Fibroblast of the aortic adventitia (primary cell): ENCODE measurements around the gene FGD2. TPM values are rescaled to one million over a fixed set of nuclear protein-coding genes. Genes with fewer than 3 reads are reported as not detected.
"Not testable (repeated sequence)": the region's sequence is repeated elsewhere in the genome, so short reads cannot be mapped to it uniquely, and the experiment has no call there.

Experiments
- DNase-seq: peaks from one replicate; pipeline ENCODE4 v3.0.0-alpha.2; 2010; ENCODE audit warnings: low read depth
- H3K4me3 ChIP-seq: 2 replicates; pipeline ENCODE4 v1.5.1; 2011; ENCODE audit warnings: low read depth, mild to moderate bottlenecking, control low read depth, low read length, moderate library complexity
- CTCF ChIP-seq: IDR thresholded peaks from 2 replicates; pipeline ENCODE4 v1.5.1; 2011; ENCODE audit warnings: mild to moderate bottlenecking, low read length, control low read depth, inconsistent platforms; ENCODE audit not compliant: insufficient read depth
- total RNA-seq: library from RNA; depleted of rRNA; stranded (reverse); fragments of >200 nt; gene quantifications from 2 replicates; pipeline ENCODE4 v1.2.3, GENCODE V29; 2012; ENCODE audit warnings: low replicate concordance

FGD2 gene
- total RNA-seq, 1 donor = not detected

- H3K4me3 ChIP-seq = peak overlapping the region; percentile 99
- DNase-seq = peak; percentile 74
- TF ChIP-seq CTCF = no peak
Observed at GRCh38 chr6:36984581-36985416, 20.7 kb upstream of the FGD2 start.

GRCh38 chr6:36985417-36985807 is 20.0 kb upstream of the FGD2 start:
- TF ChIP-seq CTCF = no peak
- DNase-seq = no peak
- peak overlapping the region; percentile 99 for H3K4me3 ChIP-seq

- peak within 1 kb of the TSS; percentile 99 for H3K4me3 ChIP-seq
- TF ChIP-seq CTCF = no peak
- peak; percentile 91 for DNase-seq
Observed at GRCh38 chr6:36985808-36986703, 19.4 kb upstream of the FGD2 start, which contains the start of gene MTCH1. Gene MTCH1 (minus strand): TSS chr6:36986196. CDS start chr6:36986173, 23 bp downstream.

GRCh38 chr6:36986704-36987047 is 18.8 kb upstream of the FGD2 start:
- no peak for TF ChIP-seq CTCF
- H3K4me3 ChIP-seq = peak overlapping the region; percentile 99
- no peak for DNase-seq

- no peak for TF ChIP-seq CTCF
- H3K4me3 ChIP-seq = no peak overlapping the region
- DNase-seq = no peak
Observed at GRCh38 chr6:36989264-36989663, 16.2 kb upstream of the FGD2 start.

- DNase-seq = not testable (repeated sequence)
Observed at GRCh38 chr6:36990401-36990800, 15.1 kb upstream of the FGD2 start.

More at GRCh38 chr6:36990401-36990800, 15.1 kb upstream of the FGD2 start:
- H3K4me3 ChIP-seq = not testable (repeated sequence)
